Sigmoid colon (tissue), 7 donors: Measurements from ENCODE around the gene FAM3B. TPM values are rescaled to one million over a fixed set of nuclear protein-coding genes. Genes with fewer than 3 reads are reported as not detected.

Source experiments
- DNase-seq: peaks from one replicate; pipeline ENCODE4 v3.0.0-alpha.2; 2019
- H3K27ac ChIP-seq, 4 donors: fragments of 200-600 bp; sonication (generic); one replicate each; pipeline ENCODE4 v1.5.1; 2016 to 2019; ENCODE audit warnings: mild to moderate bottlenecking in 1 of 4
- H3K27me3 ChIP-seq, 3 donors: fragments of 200-600 bp; sonication (generic); one replicate each; pipeline ENCODE4 v1.5.1; 2019; ENCODE audit warnings: mild to moderate bottlenecking in 1 of 3
- H3K36me3 ChIP-seq, 4 donors: fragments of 200-600 bp; sonication (generic); one replicate each; pipeline ENCODE4 v1.5.1; 2016 to 2019
- H3K4me1 ChIP-seq, 4 donors: fragments of 200-600 bp; sonication (generic); one replicate each; pipeline ENCODE4 v1.5.1; 2017 to 2019
- H3K4me3 ChIP-seq, 4 donors: fragments of 200-600 bp; sonication (generic); one replicate each; pipeline ENCODE4 v1.5.1; 2017 to 2019; ENCODE audit warnings: mild to moderate bottlenecking in 2 of 4, moderate library complexity in 1 of 4
- H3K9me3 ChIP-seq, 4 donors: fragments of 200-600 bp in 3 of 4; sonication (generic) in 3 of 4; one replicate each; pipeline versions ENCODE4 v1.5.1 to v1.6.1; 2013 to 2019
- EP300 ChIP-seq, 4 donors: sonication (generic); formaldehyde crosslinking; IDR thresholded peaks; one replicate each; pipeline ENCODE4 v1.6.1; 2017; ENCODE audit warnings: antibody characterized with exemption in 4 of 4
- POLR2A ChIP-seq, 2 donors: fragments of 450-650 bp; IDR thresholded peaks; one replicate each; pipeline ENCODE4 v1.6.1; 2016; ENCODE audit warnings: antibody characterized with exemption in 2 of 2, mild to moderate bottlenecking in 2 of 2, moderate library complexity in 2 of 2
- POLR2AphosphoS5 ChIP-seq, 4 donors: sonication (generic); formaldehyde crosslinking; IDR thresholded peaks; one replicate each; pipeline ENCODE4 v1.6.1; 2017; ENCODE audit warnings: antibody characterized with exemption in 4 of 4
- WGBS, 2 donors: extraction: QIAGEN DNeasy Blood & Tissue Kit; methylation state at CpG; one replicate each; pipeline ENCODE4 v1.1.7; 2013; 5-methylcytosine and 5-hydroxymethylcytosine counted together
- intact Hi-C: fragments of 100-400 bp; cut with DNase I; formaldehyde crosslinking; loops from one replicate; pipeline ENCODE4 v1.15.1; 2023
- polyA plus RNA-seq, 3 donors: library from polyadenylated mRNA; stranded (reverse); fragments of 200-250 nt; gene quantifications; one replicate each; pipeline ENCODE4 v1.2.3, GENCODE V29; 2013
- total RNA-seq, 4 donors: library from RNA; depleted of rRNA; stranded (reverse); fragments of >200 nt; gene quantifications; one replicate each; pipeline ENCODE4 v1.1.0, GENCODE V29; 2016
- TF ChIP-seq, protein P1 (sequence below), 4 experiments: fragments of 450-650 bp in 3 of 4; fragments of 200-600 bp in 1 of 4; IDR thresholded peaks; one replicate each; pipeline ENCODE4 v1.5.1; 2016 to 2019; ENCODE audit warnings: antibody characterized with exemption in 4 of 4, mild to moderate bottlenecking in 3 of 4, moderate library complexity in 2 of 4
- donor health status: healthy with polysubstance abuse.
- donor health status: Bipolar disorder and iron deficiency.
- donor health status: healthy.

FAM3B gene
- total and polyA plus RNA-seq, 7 donors = 0.16 to 2.5 (median 1.4) TPM; not detected in 4

- H3K9me3 ChIP-seq = no peaks in the 10 kb centered on the region
- H3K27ac ChIP-seq = no peak overlapping the region
- no peaks in the 10 kb centered on the region for H3K36me3 ChIP-seq
- intact Hi-C loops = no loop called here
- H3K4me1 ChIP-seq = peaks cover 0 to 8% (median 7%) of the 10 kb centered on the region in 4 donors
- DNase-seq = no peak
- no peak overlapping the region for H3K4me3 ChIP-seq
- no peak for TF ChIP-seq POLR2AphosphoS5 (IDR thresholded peaks at IDR 0.05)
- TF ChIP-seq, protein P1, sequence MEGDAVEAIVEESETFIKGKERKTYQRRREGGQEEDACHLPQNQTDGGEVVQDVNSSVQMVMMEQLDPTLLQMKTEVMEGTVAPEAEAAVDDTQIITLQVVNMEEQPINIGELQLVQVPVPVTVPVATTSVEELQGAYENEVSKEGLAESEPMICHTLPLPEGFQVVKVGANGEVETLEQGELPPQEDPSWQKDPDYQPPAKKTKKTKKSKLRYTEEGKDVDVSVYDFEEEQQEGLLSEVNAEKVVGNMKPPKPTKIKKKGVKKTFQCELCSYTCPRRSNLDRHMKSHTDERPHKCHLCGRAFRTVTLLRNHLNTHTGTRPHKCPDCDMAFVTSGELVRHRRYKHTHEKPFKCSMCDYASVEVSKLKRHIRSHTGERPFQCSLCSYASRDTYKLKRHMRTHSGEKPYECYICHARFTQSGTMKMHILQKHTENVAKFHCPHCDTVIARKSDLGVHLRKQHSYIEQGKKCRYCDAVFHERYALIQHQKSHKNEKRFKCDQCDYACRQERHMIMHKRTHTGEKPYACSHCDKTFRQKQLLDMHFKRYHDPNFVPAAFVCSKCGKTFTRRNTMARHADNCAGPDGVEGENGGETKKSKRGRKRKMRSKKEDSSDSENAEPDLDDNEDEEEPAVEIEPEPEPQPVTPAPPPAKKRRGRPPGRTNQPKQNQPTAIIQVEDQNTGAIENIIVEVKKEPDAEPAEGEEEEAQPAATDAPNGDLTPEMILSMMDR (IDR thresholded peaks at IDR 0.05) = no peak
- TF ChIP-seq EP300 (IDR thresholded peaks at IDR 0.05) = no peak
- no peak for TF ChIP-seq POLR2A (IDR thresholded peaks at IDR 0.05)
- H3K27me3 ChIP-seq = peaks cover 7 to 25% (median 10%) of the 10 kb centered on the region in 3 donors
- 72 to 91% methylated on average over 20 of the region's 20 CpGs for WGBS, 2 donors
Measured at GRCh38 chr21:41321211-41321907, 4.8 kb downstream of the FAM3B start.

GRCh38 chr21:41321908-41322495 is 5.4 kb downstream of the FAM3B start:
- Histone ChIP-seq H3K9me3 (no peaks in the 10 kb centered on the region), H3K4me3 (no peak overlapping the region), H3K27ac (no peak overlapping the region), H3K4me1 (peaks cover 0 to 2% (median under 1%) of the 10 kb centered on the region in 4 donors), H3K36me3 (no peaks in the 10 kb centered on the region), H3K27me3 (peaks cover under 1 to 19% (median 3%) of the 10 kb centered on the region in 3 donors)
- intact Hi-C loops = no loop called here
- WGBS, 2 donors = 61 to 82% methylated on average over 7 of the region's 7 CpGs
- DNase-seq = no peak
- no peak for TF ChIP-seq POLR2AphosphoS5 (IDR thresholded peaks at IDR 0.05)
- TF ChIP-seq POLR2A (IDR thresholded peaks at IDR 0.05) = no peak
- TF ChIP-seq EP300 (IDR thresholded peaks at IDR 0.05) = no peak
- TF ChIP-seq, protein P1 (IDR thresholded peaks at IDR 0.05) = no peak

GRCh38 chr21:41322496-41323382 is 6.1 kb downstream of the FAM3B start:
- H3K4me1 ChIP-seq = no peaks in the 10 kb centered on the region
- intact Hi-C loops = no loop called here

GRCh38 chr21:41325138-41325912 is 8.7 kb downstream of the FAM3B start:
- intact Hi-C loops = no loop called here
- H3K4me3 ChIP-seq = no peak overlapping the region
- no peak overlapping the region for H3K27ac ChIP-seq
- H3K9me3 ChIP-seq = no peaks in the 10 kb centered on the region
- H3K27me3 ChIP-seq = peaks cover 0 to 9% (median 0%) of the 10 kb centered on the region in 3 donors
- no peaks in the 10 kb centered on the region for H3K36me3 ChIP-seq
- no peak for TF ChIP-seq EP300 (IDR thresholded peaks at IDR 0.05)
- 90 to 92% methylated on average over 7 of the region's 7 CpGs for WGBS, 2 donors
- no peaks in the 10 kb centered on the region for H3K4me1 ChIP-seq
- no peak for DNase-seq

More at GRCh38 chr21:41322496-41323382, 6.1 kb downstream of the FAM3B start:
- peaks cover 0 to 11% (median 0%) of the 10 kb centered on the region in 3 donors for H3K27me3 ChIP-seq
- no peaks in the 10 kb centered on the region for H3K36me3 ChIP-seq
- DNase-seq = no peak
- no peaks in the 10 kb centered on the region for H3K9me3 ChIP-seq
- H3K27ac ChIP-seq = no peak overlapping the region
- TF ChIP-seq, protein P1 (IDR thresholded peaks at IDR 0.05) = no peak
- TF ChIP-seq POLR2AphosphoS5 (IDR thresholded peaks at IDR 0.05) (no peak), POLR2A (IDR thresholded peaks at IDR 0.05) (no peak), EP300 (IDR thresholded peaks at IDR 0.05) (no peak)
- WGBS, 2 donors = 88% methylated on average over 23 of the region's 23 CpGs
- H3K4me3 ChIP-seq = no peak overlapping the region
